ENCODE results near the gene INSIG1. TPM values are rescaled to one million over a fixed set of nuclear protein-coding genes. Genes with fewer than 3 reads are reported as not detected.

The INSIG1 gene
- total and polyA plus RNA-seq, 2 of the 4 experiments (the other 2 are of a cell fraction): 19.0 to 26.0 TPM

GRCh38 chr7:155285423-155285822, 12.3 kb upstream of the INSIG1 start:
- H3K4me2 ChIP-seq (ENCODE audit: low read depth, low read length): no peak overlapping the region
- ATAC-seq (ENCODE audit: low read depth): no peak
- no peak overlapping the region for H2BK120ac ChIP-seq (ENCODE audit: low read depth, low read length)
- H3K56ac ChIP-seq (ENCODE audit: extremely low read depth, insufficient read depth, low read length): no peak overlapping the region
- H4K8ac ChIP-seq (ENCODE audit: low read depth in 2 of 2, low read length in 2 of 2): no peak overlapping the region
- intact Hi-C loops (cut with micrococcal nuclease) (no loop called here), in situ Hi-C loops (cut with MboI; ENCODE audit: low sequenced_read_pairs) (no loop called here), dilution Hi-C loops (cut with HindIII; ENCODE audit: low sequenced_read_pairs, unreplicated experiment) (no loop called here)
- WGBS, 2 experiments (ENCODE audit: extremely low coverage in 2 of 2, insufficient read length in 1 of 2): no CpG with 5 or more reads among the region's 7 CpGs
- no peaks in the 10 kb centered on the region for H3K79me1 ChIP-seq (ENCODE audit: low read depth in 1 of 2, low read length in 2 of 2)
- no peak overlapping the region for H3K4me3 ChIP-seq (ENCODE audit: insufficient read depth, low read depth, low read length)
- H2BK20ac ChIP-seq (ENCODE audit: low read depth, low read length): no peak overlapping the region
- no peak overlapping the region for H3K9ac ChIP-seq (ENCODE audit: low read depth, low read length)
- no peak overlapping the region for H4K91ac ChIP-seq (ENCODE audit: insufficient read depth, low read depth, low read length)
- H3K9me3 ChIP-seq (ENCODE audit: control insufficient read depth, insufficient read depth, low read length): no peaks in the 10 kb centered on the region
- H3K4ac ChIP-seq (ENCODE audit: low read depth, low read length): no peak overlapping the region
- no peak overlapping the region for H4K5ac ChIP-seq (ENCODE audit: low read depth, low read length)
- no peaks in the 10 kb centered on the region for H3K9me1 ChIP-seq (ENCODE audit: insufficient read depth, low read length)
- no peak overlapping the region for H3K23ac ChIP-seq (ENCODE audit: low read depth, low read length)
- H3K36me3 ChIP-seq (ENCODE audit: control insufficient read depth, insufficient read depth, low read length): no peaks in the 10 kb centered on the region
- peaks cover 16% of the 10 kb centered on the region for H3K27me3 ChIP-seq (ENCODE audit: control insufficient read depth, insufficient read depth, low read length)
- no TSS peak for BruUV-seq (replicated peaks)
- ChIA-PET CTCF (no interaction called here), POLR2A (ENCODE audit: unreplicated experiment) (no interaction called here)
- H2AK5ac ChIP-seq (ENCODE audit: low read depth, low read length): no peak overlapping the region
- TF ChIP-seq RAD21 (IDR thresholded peaks at IDR 0.05; ENCODE audit: low read length) (no peak), RFX5 (IDR thresholded peaks at IDR 0.05; ENCODE audit: low read depth, low read length) (no peak), NFE2L2 (IDR thresholded peaks at IDR 0.05; ENCODE audit: low read depth, low read length) (no peak), CHD1 (IDR thresholded peaks at IDR 0.05; ENCODE audit: low read depth, low read length) (no peak), SMC3 (IDR thresholded peaks at IDR 0.05; ENCODE audit: low read depth, low read length) (no peak), CTCF (conservative IDR thresholded peaks at IDR 0.05; ENCODE audit: low read depth, low read length) (no peak), USF2 (IDR thresholded peaks at IDR 0.05; ENCODE audit: low read depth, low read length) (no peak), MAFK (IDR thresholded peaks at IDR 0.05; ENCODE audit: low read depth, low read length) (no peak), CEBPB (IDR thresholded peaks at IDR 0.05; ENCODE audit: low read depth, low read length) (no peak), RCOR1 (IDR thresholded peaks at IDR 0.05; ENCODE audit: insufficient replicate concordance, low read length) (no peak), POLR2A (IDR thresholded peaks at IDR 0.05; ENCODE audit: low read depth, low read length) (no peak), BHLHE40 (IDR thresholded peaks at IDR 0.05; ENCODE audit: low read depth, low read length) (no peak), MAZ (IDR thresholded peaks at IDR 0.05; ENCODE audit: borderline replicate concordance, low read depth, low read length) (no peak), MXI1 (IDR thresholded peaks at IDR 0.05; ENCODE audit: borderline replicate concordance, low read depth, low read length) (no peak), ELK1 (IDR thresholded peaks at IDR 0.05; ENCODE audit: borderline replicate concordance, low read depth, low read length) (no peak)
- H4K20me1 ChIP-seq (ENCODE audit: insufficient read depth, low read length): no peaks in the 10 kb centered on the region
- H2BK5ac ChIP-seq (ENCODE audit: low read depth, low read length, poor library complexity, severe bottlenecking): no peak overlapping the region
- no peak overlapping the region for H2AFZ ChIP-seq (replicated peaks; ENCODE audit: low read length, poor library complexity)
- H3K14ac ChIP-seq (replicated peaks; ENCODE audit: low read depth, low read length): no peak overlapping the region
- H3K27ac ChIP-seq (ENCODE audit: insufficient read depth, low read length): no peak overlapping the region
- H3K4me1 ChIP-seq (ENCODE audit: control insufficient read depth, insufficient read depth, low read length): no peaks in the 10 kb centered on the region
- H2BK15ac ChIP-seq (ENCODE audit: low read depth, low read length): no peak overlapping the region
- DNase-seq: no peak
- no peak overlapping the region for H3K18ac ChIP-seq (ENCODE audit: low read depth, low read length)
- no peak overlapping the region for H2AK9ac ChIP-seq (replicated peaks; ENCODE audit: low read depth, low read length, poor library complexity)

Data from IMR-90 (cell line).